Activated CD4-positive, alpha-beta T cell treated with anti-CD3 and anti-CD28 coated beads for 24 hours (primary cell): ENCODE data around the gene GAS6.

Source experiments
- DNase-seq, 2 donors: peaks; one replicate each; pipeline ENCODE4 v3.0.0-alpha.2; 2020; ENCODE audit warnings: low read depth in 2 of 2

GAS6 gene

DNA sequence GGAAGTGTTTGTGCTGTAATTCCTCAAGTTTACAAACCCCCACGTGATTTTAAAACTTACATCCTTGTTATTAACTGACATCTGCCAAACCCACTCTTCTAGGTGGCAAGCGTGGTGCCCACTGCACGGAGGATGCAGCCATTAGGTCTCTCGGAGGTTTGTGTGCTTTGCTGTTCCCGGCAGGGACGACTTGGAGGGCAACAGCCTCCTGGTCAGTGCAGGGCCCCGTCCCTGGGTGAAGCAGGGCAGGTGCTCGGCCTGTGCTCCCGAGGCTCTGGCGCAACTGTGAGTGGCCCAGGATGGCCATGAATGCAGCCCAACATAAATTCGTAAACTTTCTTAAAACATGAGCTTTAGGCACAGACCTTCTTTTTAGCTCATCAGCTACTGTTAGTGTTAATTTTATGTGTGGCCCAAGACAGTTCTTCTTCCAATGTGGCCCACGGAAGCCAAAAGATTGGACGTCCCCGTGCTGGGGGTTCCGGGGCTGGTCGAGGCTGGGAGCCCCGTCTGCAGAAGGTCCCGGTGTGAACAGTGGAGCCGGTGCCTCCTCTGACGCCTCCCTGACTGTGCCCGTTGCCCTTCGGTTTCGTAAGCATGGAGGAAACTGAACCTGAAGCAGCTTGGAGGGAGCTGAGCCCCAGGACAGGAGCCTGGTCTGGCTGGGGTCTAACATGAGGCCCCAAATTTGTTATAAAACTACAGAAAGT is 11.9 kb downstream of the GAS6 start:
- DNase-seq: no peak

DNA sequence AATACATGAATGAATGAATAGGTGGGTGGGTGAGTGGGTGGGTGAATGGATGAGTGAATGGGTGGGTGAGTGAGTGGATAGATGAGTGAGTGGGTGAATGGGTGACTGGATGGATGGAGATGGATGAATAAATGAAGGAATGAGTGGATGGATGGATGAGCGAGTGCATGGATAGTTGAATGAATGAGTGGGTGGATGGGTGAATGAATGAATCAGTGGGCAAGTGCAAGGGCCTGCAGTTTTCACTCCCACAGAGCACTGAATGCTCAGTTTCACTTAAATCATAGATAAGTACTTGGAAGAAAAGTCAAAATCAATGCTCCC is 12.4 kb downstream of the GAS6 start:
- DNase-seq: no peak

DNA sequence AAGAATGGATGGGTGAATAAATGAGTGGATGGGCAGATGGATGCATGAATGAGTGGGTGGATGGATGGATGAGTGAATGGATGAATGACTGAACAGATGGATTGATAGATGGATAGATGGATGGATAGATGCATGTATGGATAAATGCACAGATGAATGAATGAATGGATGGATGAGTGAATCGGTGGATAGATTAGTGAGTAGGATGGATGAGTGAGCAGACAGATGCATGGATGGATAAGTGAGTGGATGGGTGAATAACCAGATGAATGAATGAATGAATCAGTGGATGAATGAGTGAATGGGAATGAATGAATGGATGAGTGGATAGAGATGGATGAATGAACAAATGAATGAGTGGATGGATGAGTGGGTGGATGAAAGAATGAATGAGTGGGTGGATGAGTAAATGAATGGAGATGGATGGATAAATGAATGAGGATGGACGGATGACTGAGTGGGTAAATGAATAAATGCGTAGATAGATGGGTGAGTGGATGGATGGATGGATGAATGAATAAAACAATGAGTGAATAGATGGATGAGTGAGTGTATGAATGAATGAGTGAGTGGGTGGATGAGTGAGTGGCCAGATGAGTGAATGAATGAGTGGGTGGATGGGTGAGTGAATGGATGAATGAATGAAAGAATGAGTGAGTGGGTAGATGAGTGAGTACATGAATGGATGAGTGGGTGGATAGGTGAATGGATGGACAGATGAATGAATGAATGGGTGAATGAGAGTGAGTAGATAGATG is 13.0 kb downstream of the GAS6 start:
- DNase-seq: no peak

GRCh38 chr13:113849981-113850721 is 13.7 kb downstream of the GAS6 start:
- DNase-seq: no peak

GRCh38 chr13:113849546-113849945 is 14.3 kb downstream of the GAS6 start:
- DNase-seq: no peak

DNA sequence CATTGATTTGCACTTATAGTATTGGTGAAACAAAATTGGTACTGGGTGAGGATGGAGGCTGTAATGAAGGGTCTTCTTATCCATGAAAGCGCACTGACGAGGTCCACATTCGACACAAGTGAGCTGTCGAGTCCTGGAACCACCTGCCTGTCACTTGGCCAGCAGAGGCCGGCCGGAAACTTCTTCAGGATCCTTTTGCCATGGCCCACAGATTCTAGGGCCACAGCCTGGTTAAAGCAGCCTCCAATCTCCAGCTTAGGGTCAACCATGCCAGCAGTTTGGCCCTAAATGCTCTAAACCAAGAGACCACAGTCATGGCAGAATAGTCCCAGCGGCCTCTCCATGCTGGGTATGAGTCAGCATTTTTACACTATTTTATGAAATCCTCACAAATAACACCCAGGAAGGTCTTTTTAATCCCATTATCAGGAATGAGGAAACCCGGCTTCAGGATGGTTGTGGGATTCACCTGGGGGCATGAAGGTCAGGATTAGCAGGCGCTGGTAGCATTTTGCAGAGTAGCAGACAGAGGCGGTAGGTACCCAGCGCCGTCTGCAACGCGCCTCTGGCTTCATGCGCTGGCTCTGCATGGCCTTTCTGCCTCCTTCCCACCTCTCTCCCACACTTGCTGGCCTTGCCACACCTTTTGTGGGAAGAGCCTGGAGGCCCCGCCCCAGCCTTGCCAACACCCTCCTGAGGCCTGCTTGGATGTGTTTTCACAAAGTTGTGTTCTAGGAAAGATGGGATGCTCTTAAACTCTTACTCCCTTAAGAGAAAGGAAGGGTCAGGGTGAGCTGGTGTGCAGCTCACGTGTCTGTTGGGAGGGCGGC is 15.2 kb downstream of the GAS6 start:
- DNase-seq: no peak

- DNase-seq: no peak
These were observed 15.9 kb downstream of the GAS6 start for GRCh38 chr13:113848020-113848419.

DNA sequence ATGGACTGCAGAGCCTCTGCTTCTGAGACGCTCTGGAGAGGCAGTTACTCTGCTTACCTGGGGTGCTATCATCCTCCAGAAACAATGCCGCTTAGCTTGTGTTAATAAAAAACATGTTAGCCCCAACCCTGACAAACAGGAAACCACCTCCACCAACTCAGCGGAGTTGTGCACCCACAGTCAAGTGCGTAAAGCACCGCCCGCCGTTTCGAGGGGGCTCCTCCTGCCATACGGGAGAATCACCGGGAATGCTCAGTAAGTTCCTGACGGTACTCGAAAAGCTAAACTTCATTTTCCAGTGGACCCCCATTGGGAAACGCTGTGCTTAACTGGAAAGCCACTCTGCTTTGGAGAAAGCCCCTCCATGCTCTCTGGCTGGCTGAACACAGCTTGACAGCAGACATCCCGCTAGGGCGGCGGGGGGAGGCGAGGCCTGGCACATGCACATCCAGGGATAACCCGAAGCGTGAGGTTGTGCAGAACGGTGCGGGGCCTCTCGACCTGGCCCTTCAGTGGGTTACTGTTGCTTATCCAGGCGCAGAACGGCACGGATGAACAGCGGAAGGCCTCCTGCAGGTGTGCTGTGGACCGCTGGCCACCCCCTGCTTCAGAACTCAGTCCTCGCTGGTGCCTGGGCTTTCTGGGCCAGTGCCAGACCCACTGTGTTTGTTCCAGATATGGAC is 17.1 kb downstream of the GAS6 start:
- DNase-seq: no peak

DNA sequence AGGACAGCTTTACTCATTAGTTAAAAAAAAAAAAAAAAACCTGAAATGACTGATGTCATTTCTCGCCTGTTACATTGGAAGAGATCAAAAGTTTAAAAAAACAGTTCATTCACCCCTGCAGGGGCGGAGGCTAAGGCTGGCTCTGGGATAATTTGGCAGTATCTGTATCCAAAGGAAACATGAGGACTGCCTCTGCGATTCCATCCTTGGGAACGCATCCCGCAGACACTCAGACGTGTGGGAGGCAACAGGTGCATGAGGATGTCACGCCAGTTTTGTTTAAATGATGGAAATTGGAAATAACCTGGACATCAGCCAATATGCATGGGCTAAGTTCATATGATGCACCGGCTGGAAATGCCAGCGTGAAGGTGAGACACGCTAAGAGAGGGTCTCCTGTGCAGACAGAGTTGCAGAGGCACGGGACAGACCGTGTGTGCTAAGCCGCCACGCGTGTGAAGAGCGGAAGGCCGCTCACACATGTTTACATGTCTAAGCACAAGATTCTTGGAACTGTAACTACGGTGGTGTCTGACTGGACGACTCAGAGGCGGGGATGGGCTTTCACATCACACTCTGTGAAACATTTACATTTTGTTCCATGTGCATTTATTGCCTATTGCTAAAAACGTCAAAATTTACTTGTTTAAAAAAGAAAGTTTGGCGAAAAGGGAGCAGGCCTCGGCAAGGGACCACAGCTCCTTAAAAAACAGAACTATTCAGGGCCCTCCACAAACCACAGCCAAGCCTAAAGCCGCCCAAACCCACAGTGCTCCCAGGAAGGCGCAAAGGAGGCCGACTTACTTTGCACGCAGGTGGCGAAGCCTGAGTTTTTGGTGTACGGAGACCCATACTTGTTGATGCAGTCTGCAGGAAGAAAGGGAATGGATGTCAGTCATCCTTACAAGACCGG is 17.9 kb downstream of the GAS6 start:
- no peak for DNase-seq

GRCh38 chr13:113845055-113845454 is 18.8 kb downstream of the GAS6 start:
- DNase-seq: no peak

GRCh38 chr13:113843864-113844556 is 19.9 kb downstream of the GAS6 start:
- DNase-seq: no peak

GRCh38 chr13:113843063-113843654 is 20.7 kb downstream of the GAS6 start:
- no peak for DNase-seq

DNA sequence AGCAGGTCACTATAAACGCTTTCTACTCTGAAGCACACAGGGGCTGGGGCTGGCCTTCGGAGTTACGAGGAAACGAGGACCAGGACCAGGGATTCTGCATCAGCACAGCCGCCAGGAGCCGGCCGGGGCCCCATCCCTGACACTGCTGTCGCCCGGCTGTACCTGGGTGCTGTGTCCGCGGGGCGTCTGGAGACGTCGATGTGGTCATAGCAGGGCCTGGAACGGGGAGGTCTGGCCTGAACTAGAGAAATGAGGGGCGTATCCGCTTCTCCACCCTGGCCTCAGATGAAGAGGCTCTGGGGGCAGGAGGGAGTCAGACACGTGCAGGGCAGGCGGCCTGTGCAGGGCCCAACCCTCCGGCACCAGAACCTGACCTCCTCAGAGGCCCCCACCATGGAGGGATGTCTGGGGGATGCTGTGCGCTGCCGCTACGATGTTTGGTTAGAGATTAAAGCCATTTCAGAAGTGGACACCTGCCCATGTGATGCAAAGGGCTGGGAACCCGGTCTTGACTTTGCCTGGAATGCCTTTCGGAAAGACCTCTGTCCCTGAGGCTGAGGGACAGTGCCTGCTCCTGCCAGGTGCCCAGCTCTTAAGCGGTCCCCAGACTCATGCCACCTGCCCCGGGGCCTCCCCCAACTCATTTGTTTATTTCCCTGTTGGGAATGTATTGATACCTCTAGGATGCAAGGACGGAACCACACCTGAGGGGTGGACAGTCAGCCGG is 21.4 kb downstream of the GAS6 start:
- DNase-seq: no peak

- DNase-seq: no peak
These were observed 22.6 kb downstream of the GAS6 start for GRCh38 chr13:113841353-113841650.

DNA sequence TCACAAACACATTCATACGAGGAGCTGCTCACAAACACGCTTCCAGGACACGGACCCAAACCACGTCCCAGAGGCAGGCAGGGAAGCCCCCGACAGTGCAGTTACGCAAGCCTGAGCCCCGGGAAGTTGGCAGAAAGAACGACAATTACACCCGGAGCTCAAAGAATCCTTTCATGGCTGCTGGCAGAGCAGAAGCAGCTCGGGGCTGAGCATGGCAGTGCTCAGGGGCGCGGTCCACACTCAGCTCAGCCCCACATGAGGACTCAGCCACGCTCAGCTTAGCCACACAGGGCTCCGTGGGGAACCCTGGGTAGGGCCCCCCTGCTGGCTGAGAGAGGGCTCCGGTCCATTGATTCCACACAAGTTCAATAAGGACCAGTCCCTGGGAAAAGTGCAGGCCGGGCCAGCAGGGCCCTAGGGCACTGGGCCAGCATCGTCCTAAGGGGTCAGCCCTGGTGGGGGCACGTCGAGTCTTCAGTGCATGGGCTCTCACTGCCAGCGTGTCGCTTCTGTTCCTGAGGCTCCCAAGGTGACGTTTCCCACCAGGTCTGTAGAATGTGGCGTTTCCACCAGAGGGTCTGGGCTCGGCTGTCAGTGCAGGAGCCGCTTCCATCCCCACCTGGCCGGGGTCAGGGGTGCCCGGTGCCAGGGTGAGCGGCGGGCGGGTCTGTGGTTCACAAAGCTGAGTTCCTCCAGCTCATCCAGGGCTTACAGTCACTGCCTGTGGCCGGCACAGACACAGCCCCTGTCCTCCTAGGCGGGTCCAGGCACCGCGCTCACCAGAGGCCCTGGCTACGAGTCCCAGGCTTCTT is 23.1 kb downstream of the GAS6 start:
- DNase-seq: no peak

GRCh38 chr13:113839536-113840204 is 24.2 kb downstream of the GAS6 start:
- no peak for DNase-seq

DNA sequence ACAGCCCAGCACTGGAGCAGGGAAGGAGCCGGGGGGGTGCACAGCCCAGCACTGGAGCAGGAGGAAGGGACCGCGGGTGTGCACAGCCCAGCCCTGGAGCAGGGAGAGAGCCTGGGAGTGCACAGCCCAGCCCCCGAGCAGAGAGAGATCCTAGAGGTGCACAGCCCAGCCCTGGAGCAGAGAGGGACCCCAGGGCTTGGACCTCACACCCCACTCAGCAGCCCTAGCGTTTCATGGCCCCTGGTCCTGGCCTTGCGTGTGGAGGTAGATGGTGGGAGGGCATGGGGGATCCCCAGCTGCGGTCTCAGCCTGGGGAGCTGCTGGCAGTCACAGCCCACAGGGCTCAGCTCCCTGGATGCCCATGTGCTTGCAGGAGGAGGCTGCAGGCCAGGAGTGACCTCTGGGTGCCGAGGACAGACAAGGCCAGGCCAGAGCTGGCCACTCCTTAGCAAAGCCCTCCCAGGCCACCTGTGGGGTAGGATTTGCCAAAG is 25.1 kb downstream of the GAS6 start:
- DNase-seq: no peak
